Measurements from ENCODE around the gene DAAM2. TPM values are rescaled to one million over a fixed set of nuclear protein-coding genes. Genes with fewer than 3 reads are reported as not detected.

Gene DAAM2
- total RNA-seq, 3 donors from 2014 or later = 16.2 to 59.5 (median 41.3) TPM

DNA sequence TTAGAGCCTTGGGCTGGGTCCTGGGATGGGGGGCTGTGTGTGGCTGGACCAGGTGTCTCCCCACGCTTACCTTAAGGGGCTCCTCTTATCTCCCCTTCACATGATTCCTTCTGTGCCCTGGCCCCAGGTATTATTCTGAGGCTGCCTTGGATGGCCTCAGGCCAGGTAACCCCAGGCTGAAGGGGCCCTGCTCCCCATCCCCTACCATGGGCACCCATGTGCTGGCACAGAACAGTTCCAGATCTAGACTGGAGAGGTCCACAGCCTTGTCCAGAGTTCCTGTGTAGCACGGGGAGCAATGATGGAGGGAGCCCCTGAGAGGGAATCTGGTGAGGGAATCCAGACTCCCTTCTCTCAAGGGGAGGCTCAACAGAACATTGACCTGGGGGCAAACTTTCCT, 110.0 kb downstream of the DAAM2 start:
- intact Hi-C loops (cut with DNase I; ENCODE audit: low total_unique reads) = no loop called here
- Histone ChIP-seq H3K36me3 (no peaks in the 10 kb centered on the region), H3K27me3 (no peaks in the 10 kb centered on the region), H3K9me3 (no peaks in the 10 kb centered on the region), H3K4me3 (no peak overlapping the region), H3K27ac (no peak overlapping the region), H3K4me1 (no peaks in the 10 kb centered on the region)
- DNase-seq (ENCODE audit: low spot score in 2 of 2) = no peak
- TF ChIP-seq CTCF (IDR thresholded peaks at IDR 0.05) = no peak
- no peak for TF ChIP-seq POLR2A (IDR thresholded peaks at IDR 0.05)
- TF ChIP-seq POLR2AphosphoS5 (IDR thresholded peaks at IDR 0.05) = no peak

- no peak for DNase-seq (ENCODE audit: low spot score in 2 of 2)
- H3K27me3 ChIP-seq = no peaks in the 10 kb centered on the region
- no peak overlapping the region for H3K4me3 ChIP-seq
- TF ChIP-seq POLR2AphosphoS5 (IDR thresholded peaks at IDR 0.05) (no peak), CTCF (IDR thresholded peaks at IDR 0.05) (no peak), POLR2A (IDR thresholded peaks at IDR 0.05) (no peak)
- intact Hi-C loops (cut with DNase I; ENCODE audit: low total_unique reads) = no loop called here
- no peak overlapping the region for H3K27ac ChIP-seq
- H3K36me3 ChIP-seq = no peaks in the 10 kb centered on the region
- no peaks in the 10 kb centered on the region for H3K4me1 ChIP-seq
- no peaks in the 10 kb centered on the region for H3K9me3 ChIP-seq
Observed at GRCh38 chr6:39902786-39903465, 110.8 kb downstream of the DAAM2 start.

DNA sequence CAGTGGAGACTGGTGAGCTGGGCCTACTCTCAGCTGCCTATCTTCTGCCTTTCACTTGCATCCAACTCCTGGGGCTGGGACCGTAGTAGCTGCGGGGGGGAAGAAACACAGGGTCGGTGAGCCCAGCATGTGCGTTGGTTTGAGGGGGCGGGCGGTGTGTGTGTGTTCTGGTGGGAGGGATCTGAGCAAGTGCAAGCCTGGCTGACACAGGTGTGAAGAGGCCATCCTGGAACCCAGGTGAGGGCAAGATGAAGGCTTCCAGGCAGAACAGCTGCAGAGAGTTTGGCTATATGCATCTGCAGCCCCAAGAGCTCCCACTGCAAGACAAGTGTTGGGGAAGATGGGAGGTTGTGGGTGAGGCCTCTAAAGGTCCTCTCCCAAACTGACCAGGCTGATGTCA, 111.5 kb downstream of the DAAM2 start:
- TF ChIP-seq POLR2A (IDR thresholded peaks at IDR 0.05) (no peak), POLR2AphosphoS5 (IDR thresholded peaks at IDR 0.05) (no peak), CTCF (IDR thresholded peaks at IDR 0.05) (no peak)
- Histone ChIP-seq H3K27me3 (no peaks in the 10 kb centered on the region), H3K27ac (no peak overlapping the region), H3K4me1 (no peaks in the 10 kb centered on the region), H3K4me3 (no peak overlapping the region), H3K36me3 (no peaks in the 10 kb centered on the region), H3K9me3 (no peaks in the 10 kb centered on the region)
- no peak for DNase-seq (ENCODE audit: low spot score in 2 of 2)
- intact Hi-C loops (cut with DNase I; ENCODE audit: low total_unique reads) = no loop called here

DNA sequence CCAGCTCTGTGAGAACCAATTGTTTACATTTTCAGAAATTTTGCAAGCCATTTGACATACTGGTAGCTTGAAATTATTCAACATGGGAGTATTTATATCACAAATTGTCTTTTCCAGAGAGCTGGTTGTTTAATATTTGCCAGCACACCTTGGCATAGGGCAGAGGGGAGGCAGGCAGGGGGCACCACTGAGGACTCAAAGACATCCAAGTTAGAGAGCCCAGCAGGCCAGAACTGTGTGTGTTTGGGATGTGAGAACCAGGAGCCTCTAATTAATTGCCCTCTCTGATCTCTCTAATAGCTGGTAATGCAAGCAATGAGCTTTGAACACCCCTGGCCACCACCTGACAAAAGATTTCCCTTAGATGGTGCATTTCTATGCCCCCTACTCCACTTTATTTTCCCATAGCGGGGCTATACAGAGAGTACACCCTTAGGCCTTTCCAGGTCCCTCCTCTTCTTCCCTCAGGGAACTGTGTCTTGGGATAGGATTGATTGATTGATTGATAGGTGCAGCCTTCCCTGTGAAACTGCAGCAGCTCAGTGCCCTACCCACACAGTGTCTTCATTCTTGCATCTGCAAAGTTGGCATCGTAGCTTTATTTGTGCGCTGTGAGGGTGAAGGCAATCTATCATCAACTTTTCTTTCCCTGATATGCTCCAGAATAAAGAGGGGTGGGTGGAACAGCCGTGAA, 112.9 kb downstream of the DAAM2 start:
- no peaks in the 10 kb centered on the region for H3K9me3 ChIP-seq
- no peak overlapping the region for H3K4me3 ChIP-seq
- no peaks in the 10 kb centered on the region for H3K36me3 ChIP-seq
- DNase-seq (ENCODE audit: low spot score in 2 of 2) = no peak
- no peak for TF ChIP-seq POLR2AphosphoS5 (IDR thresholded peaks at IDR 0.05)
- TF ChIP-seq POLR2A (IDR thresholded peaks at IDR 0.05) = no peak
- TF ChIP-seq CTCF (IDR thresholded peaks at IDR 0.05) = no peak
- no peak overlapping the region for H3K27ac ChIP-seq
- intact Hi-C loops (cut with DNase I; ENCODE audit: low total_unique reads) = no loop called here
- no peaks in the 10 kb centered on the region for H3K4me1 ChIP-seq
- H3K27me3 ChIP-seq = no peaks in the 10 kb centered on the region

GRCh38 chr6:39905640-39905975, 113.4 kb downstream of the DAAM2 start:
- Histone ChIP-seq H3K4me3 (no peak overlapping the region), H3K27me3 (no peaks in the 10 kb centered on the region), H3K27ac (no peak overlapping the region), H3K4me1 (no peaks in the 10 kb centered on the region), H3K36me3 (no peaks in the 10 kb centered on the region), H3K9me3 (no peaks in the 10 kb centered on the region)
- no peak for TF ChIP-seq POLR2AphosphoS5 (IDR thresholded peaks at IDR 0.05)
- TF ChIP-seq CTCF (IDR thresholded peaks at IDR 0.05) = no peak
- TF ChIP-seq POLR2A (IDR thresholded peaks at IDR 0.05) = no peak
- DNase-seq (ENCODE audit: low spot score in 2 of 2) = no peak
- intact Hi-C loops (cut with DNase I; ENCODE audit: low total_unique reads) = no loop called here

All from breast epithelium (tissue), 4 donors.